Activated T-cell treated with anti-CD3 and anti-CD28 coated beads for 1 hour (primary cell): ENCODE data around the gene NKX2-2.

Source experiments
- DNase-seq: peaks from one replicate; pipeline ENCODE4 v3.0.0-alpha.2; 2020; ENCODE audit warnings: low read depth

The NKX2-2 gene

DNA sequence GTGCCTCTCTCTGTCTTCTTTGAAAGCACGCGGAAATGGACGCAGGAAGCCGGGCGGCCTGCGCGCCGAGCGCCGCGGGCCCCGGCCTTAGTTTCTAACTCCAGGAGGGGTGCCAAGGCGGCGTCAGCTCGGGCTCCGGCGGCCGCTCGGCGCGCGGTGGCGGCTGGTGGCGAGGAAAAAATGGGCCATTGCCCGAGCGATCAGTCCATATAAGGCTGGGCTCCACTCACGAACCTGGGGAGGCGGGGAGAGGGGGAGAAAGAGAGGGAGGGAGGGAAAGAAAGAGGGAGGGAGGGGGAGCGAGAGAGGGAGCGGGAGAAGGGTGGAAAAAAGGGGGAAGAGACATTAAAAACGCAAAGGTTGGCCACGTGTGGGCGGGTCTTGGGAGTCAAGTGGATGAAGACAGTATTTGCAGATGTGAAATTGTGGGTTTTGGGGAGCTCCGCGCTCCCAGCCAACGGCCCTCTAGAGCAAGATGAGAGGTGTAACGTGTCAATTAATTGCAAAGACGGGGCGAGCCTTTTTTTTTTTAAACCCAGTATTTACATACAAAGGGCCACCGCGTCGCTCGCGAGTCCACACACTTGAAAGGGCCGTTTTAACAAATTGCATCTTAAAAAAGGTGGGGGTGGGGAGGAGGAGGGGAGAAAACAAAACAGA, at the start of gene NKX2-2:
NKX2-2 (minus strand) TSS at position 184 of the 660 bp plus-strand sequence. CDS start 395 bp downstream, outside the sequence.
- DNase-seq: no peak

GRCh38 chr20:21562656-21563055, 48.8 kb upstream of the NKX2-2 start:
- no peak for DNase-seq

- DNase-seq: no peak
Observed at GRCh38 chr20:21559305-21559704, 45.4 kb upstream of the NKX2-2 start.

DNA sequence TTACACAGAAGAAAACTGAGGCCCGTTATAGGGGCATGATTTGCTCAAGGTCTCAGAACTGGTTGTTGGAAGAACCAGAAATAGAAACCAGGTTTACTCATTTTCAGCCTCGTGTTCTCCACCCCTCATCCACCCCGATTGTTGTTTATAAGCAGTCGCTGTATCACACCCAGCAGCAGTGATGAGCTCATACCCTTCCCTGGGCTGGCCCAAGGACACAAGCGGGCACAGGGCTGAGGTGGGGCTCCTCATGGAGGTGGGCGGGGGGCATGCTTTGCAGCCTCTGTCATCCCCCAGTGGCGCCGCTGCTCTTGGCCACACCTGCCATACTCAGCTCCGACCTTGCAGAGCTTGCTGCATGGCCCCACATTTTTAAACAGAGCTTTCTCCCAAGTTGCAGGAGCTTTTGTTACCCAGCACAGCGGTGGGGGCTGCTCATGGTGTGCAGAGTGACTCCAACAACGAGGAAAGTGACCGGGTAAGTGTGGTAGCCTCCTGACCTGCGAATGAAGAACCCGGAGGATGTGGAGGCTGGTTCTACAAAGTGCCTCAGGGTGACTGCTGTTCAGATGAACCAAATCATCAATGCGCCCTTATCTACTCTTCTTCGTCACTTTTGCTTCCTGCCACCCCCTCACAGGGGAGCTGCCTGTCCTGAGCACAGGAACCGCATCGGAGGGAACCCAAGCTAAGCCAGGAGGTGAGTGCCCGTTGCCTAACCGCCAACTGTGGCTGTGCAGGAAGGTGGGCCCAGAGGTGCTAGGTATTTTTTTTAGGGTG, 43.6 kb upstream of the NKX2-2 start:
- DNase-seq: peak; percentile 11

- no peak for DNase-seq
Observed at GRCh38 chr20:21556398-21556797, 42.5 kb upstream of the NKX2-2 start.

DNA sequence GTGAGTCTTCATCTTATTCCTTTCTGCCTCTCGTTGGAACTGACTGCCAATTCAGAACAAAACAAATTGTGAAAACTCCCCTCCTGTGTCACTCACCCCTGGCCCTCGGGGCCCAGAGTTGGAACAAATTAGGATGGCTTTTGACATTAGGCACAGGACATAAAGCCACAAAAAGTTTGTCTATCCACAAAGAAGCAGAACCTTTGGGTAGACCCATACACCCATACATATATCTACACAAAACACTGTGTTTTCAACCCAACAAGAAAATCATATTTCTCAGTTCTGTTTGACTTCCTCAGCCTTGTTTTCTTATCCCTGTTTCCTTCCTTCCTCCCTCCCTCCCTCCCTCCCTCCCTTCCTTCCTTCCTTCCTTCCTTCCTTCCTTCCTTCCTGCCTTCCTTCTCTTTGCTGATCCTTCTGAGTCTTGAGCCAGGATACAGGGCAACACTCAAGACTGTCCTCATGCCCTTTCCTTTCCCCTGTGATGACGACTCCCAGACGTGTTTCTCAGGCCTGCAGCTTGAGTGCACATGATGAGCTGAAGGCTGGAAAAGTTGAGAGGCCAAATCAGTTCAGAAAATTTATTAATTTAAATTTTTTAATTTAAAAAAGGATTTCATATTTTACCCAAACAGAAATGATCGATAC, 41.7 kb upstream of the NKX2-2 start:
- DNase-seq: no peak

GRCh38 chr20:21554985-21555384, 41.1 kb upstream of the NKX2-2 start:
- no peak for DNase-seq

DNA sequence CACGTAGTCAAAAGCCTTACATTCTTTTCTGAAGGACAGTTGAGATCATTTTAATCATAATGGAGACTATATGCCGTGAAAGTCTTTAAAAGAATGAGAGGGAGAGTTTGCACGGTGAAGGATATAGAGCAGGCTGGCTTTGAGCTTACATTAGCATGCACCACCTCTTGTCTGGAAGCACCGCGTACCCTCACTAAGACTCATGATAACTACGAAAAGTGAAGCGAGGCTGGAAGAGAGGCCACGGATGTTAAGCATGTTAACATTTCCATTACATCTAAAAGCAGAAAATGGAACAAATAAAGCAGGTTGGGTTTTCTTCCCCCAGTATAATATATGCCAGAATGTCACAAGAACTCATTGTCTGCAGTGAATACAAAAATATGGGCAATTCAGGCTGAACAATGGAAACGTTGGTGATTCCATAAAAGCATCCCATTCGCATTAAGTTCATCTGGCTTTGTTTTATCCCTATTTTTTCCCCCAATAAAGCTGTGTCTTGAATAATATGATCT, 40.6 kb upstream of the NKX2-2 start:
- no peak for DNase-seq

DNA sequence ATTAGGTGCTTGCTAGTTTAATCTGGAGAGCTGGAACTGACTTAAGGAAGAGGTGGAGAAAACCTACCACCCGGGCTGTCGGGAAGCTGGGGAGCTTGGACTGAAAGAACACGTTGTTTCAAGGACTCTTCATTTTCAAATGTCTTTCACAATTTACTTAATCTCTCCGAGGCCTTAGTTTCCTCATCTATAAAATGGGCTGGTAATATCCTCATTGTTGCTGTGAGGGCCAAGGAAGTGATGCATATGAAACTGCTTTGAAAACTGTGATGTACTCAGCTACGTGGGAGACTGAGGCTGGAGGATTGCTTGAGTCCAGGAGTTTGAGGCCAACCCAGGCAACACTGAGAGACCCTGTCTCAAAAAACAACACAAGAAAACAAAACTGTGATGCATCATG, 36.7 kb upstream of the NKX2-2 start:
- no peak for DNase-seq

DNA sequence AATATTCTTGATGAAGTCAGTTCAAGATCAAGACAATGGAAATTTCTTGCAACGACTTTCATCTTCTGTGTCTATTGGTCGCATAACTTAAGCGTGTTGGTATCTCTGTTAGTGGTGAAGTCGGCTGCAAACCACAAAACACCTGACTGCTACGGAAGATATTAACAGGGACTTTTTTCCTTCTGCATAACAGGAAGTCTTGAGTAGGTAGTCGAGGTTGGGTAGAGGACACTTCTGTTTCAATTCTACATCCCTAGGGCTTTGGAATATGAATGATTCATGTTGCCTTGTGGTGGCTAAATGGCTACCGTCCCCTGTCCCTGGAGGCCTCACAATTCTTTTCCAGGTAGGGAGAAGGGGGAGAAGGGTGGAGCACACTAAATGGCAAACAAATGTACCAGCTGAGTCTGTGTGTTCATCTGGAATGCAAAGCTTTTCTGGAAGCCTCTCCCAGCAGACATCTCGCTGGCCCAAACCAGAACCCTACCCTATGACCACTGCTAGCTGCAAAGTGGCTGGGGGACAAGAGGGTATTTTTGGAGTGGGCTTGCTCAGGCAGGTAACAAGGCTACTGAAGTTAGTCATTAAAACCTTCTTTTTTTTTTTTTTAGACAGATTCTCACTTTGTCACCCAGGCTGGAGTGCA, 34.6 kb upstream of the NKX2-2 start:
- DNase-seq: peak; percentile 16

DNA sequence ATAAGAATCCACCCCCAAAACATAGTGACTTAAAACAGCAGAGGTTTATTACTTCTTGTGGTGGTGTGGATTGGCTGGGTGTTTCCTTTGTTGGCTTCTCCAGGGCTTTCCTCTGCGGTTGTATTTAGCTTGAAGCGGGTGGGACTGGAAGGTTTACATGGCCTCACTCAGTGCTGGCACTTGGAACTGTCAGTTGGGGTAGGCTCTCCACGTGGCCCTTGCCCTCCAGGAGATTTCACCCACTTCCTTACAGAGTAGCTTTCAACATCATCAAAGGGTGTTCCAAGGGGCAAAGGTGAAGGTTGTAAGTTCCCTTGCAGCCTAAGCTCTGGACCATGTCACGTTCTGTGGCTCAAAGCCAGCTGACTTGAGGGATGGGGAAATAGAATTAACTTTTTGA, 32.5 kb upstream of the NKX2-2 start:
- no peak for DNase-seq

GRCh38 chr20:21539512-21539911, 25.6 kb upstream of the NKX2-2 start:
- no peak for DNase-seq

GRCh38 chr20:21534886-21535285, 21.0 kb upstream of the NKX2-2 start:
- no peak for DNase-seq

DNA sequence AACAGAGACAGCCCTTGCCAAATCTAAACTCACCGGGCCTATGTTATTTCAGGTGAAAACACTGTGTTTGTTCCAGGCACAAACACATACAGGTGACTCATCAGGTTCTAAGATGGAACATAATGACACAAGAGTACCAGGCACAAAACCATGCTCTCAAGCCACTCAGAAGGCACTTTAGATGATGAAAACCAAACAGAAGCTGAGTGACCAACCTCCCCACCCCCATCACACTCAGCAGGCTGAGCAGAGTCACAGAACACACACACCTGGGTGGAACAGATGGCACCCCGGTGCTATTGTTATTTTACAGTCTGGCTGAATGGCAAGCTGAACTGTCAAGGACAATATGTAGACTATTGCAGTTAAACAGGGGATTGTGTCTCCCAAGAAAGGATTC, 20.6 kb upstream of the NKX2-2 start:
- DNase-seq: no peak

DNA sequence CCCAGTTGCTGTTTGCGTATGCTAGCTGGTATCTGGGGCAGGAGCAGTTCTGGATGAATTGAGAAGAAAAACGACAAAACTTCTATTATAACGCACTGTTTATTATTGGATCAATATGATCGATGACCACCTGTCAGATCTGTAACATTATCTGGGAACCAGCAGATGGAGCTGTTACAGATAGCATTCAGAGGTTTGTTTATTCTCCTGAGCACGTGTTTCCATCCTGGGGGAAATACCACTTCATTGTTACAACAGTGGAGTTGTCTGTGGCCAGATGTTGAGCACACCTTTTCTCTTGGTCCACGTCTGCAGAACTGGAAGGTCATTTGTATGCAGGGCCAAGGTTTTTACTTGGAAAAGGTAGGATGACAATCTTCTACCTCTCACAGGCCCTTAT, 16.0 kb upstream of the NKX2-2 start:
- DNase-seq: no peak

DNA sequence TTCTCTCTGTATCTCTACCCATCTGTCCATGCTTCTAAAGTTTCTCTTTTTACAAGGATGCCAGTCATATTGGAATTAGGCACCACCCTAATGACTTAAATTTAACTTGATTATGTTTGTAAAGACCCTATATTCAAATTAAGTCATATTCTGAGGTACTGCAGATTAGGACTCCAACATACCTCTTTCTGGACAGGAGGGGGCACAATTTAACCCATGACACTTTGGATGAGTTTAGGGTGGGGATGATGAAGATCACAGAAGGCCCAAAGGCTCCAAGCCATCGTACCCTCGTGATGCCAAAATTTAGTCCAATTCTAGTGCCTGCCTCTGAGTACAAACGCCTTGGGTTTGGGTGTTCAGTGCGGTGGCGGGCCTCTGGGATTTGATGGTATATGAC, 15.0 kb upstream of the NKX2-2 start:
- no peak for DNase-seq

GRCh38 chr20:21527908-21528307, 14.0 kb upstream of the NKX2-2 start:
- DNase-seq: no peak

DNA sequence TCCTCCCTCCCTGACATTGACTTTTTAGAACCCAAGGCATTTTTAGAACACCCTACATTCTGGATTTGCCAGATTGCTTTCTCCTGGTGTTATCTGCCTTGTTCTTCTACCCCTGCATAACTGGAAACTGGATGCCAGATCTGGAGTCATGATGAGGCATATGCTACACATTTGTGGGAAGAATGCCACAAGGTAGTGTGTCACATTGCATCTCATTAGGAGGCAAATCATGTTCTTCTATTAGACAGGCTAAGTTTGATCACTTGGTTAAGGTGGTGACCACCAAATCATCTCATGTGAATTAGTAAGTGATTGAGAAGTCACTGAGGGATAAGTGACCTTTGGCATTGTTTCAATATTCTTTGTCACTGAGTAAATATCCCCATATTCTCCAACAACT, 12.9 kb upstream of the NKX2-2 start:
- no peak for DNase-seq

DNA sequence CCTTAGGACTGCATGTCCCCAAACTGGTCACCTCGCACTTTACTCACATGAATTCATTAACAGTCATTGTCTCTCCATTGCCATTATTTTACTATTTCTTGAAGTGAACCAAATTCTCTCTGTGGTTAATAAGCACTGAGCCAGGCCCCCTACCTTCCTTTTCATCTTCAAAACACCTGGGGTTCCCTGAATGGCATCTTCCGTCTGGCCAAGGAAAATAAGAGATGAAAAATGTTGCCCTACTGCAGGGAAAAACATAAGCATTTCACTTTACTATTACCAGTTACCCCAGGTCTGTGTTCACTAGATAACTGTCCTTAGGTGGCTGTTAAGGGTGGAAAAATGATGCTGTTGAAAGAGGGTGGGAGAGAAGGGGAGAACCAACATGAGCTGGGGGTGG, 10.0 kb upstream of the NKX2-2 start:
- no peak for DNase-seq

DNA sequence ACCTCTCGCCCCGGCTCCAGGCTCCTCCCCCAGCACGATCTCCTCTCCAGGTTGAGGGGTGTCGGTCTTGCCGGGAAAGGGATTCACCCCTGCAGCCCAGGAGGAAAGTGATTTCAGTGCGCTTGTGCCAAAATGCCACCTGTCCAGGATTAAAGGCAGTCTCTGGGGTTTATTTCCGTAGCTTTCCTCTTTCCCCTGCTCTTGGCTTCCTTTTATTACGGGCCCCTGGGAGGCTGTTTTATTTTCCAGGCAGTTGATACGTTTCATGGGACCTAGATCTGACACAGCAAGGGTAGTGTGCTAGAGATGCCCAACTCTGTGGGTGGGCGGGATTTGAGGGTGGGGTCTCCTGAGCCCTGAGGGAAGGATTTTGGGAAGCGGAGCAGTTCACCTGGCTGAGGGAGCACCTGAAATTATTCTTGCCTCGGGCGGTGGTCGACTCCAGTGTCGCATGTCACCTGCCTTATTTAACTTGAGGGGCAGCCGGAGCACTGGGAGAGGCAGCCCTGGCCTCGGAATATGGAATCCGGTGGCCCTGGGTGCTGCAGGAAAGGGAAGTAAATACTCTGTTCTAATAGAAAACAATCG, 9.5 kb upstream of the NKX2-2 start:
- DNase-seq: no peak

DNA sequence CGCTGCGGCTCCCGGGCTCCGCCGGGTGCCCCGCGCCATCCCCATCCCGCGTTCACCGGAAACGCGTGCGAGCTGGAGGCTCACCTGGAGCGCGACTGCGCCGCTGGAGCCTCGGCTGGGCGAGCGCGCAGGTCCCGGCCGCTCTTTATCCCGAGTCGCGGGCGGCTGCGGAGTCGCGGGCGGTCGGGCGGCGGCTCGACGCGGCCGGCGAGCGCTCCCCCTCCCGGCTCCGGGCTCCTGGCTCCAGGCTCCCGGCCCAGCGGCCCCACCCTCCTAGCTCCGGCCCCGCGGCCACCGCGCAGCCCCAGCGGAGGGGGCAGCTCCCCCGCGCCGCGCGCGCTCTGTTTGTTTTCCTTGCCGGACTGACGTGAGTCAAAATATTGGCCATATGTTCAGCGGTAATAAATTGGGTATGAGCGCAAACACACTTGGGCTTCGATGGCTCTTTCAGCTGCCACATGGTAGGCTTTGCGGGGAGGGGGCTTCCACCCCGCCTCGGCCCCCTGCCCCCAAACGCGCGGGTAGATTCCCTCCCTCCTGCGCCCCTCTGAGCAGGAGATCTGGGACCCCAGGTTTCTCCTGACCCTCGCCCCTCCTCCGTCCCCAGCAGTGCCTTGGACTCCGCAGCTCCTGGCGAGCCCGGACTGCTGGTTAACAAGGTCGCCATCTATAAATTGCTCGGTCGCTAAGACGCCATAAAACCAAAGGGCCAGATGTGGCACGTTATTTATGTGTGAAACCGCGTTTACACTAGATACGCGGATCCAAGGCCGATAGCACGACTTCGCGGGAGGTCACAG, 8.8 kb upstream of the NKX2-2 start:
- no peak for DNase-seq
